Measurements from ENCODE around the gene EXOG.

DNA sequence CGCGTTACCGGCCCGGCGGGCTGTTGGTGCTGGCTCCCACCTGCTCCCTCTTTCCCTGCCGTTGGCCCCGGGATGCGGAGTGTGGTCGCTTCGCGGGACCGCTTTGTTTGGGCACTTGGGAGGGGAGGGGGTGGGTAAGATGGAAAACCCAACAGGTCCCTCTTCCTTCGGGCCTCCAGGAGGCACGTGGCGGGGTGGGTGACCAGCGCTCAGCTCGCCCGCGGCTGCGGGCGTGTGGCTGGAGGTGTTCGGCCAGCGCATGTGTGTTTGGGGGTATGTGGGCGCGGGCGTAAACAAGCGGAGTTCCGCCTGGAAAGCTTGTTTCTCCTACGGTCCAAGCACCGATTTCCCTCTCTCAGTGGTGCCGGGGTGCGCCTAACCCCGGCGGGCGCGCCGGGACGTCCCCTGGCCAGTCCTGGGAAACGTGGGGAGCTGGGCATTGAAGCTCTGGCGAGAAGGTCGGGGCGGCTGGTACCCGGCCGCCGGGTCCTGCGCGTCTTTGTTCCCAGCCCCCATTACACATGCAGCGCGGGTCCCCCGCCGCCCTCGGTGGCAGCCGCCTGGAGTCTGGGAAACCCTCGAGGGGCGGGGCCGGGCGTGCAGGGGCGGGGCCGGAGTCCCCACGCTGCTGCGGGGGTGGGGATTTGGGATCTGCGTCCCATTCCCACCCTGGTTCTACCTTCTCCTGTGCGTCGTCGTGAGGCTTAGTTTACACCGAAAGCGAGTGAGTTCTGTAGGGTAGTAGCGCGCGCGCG lies 41.1 kb upstream of the EXOG start:
- peak in 1 of 4 donors; percentile 29 for TF ChIP-seq POLR2A (IDR thresholded peaks at IDR 0.05)
- TF ChIP-seq, protein P1, sequence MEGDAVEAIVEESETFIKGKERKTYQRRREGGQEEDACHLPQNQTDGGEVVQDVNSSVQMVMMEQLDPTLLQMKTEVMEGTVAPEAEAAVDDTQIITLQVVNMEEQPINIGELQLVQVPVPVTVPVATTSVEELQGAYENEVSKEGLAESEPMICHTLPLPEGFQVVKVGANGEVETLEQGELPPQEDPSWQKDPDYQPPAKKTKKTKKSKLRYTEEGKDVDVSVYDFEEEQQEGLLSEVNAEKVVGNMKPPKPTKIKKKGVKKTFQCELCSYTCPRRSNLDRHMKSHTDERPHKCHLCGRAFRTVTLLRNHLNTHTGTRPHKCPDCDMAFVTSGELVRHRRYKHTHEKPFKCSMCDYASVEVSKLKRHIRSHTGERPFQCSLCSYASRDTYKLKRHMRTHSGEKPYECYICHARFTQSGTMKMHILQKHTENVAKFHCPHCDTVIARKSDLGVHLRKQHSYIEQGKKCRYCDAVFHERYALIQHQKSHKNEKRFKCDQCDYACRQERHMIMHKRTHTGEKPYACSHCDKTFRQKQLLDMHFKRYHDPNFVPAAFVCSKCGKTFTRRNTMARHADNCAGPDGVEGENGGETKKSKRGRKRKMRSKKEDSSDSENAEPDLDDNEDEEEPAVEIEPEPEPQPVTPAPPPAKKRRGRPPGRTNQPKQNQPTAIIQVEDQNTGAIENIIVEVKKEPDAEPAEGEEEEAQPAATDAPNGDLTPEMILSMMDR (IDR thresholded peaks at IDR 0.05) = no peak
